Subcutaneous adipose tissue (tissue), 4 donors: ENCODE measurements around the gene VPS13C. TPM values are rescaled to one million over a fixed set of nuclear protein-coding genes. Genes with fewer than 3 reads are reported as not detected.

Source experiments
- CTCF ChIP-seq: fragments of 450-650 bp; IDR thresholded peaks from one replicate; pipeline ENCODE4 v1.5.1; 2016; ENCODE audit warnings: low read depth, mild to moderate bottlenecking, control low read depth, antibody characterized with exemption, moderate library complexity
- total RNA-seq, 4 donors: library from RNA; depleted of rRNA; stranded (reverse); fragments of >200 nt; gene quantifications; one replicate each; pipeline ENCODE4 v1.1.0, GENCODE V29; 2016

The VPS13C gene
- total RNA-seq, 4 donors from 2014 or later, result 113 to 141 (median 139) TPM

- no peak for TF ChIP-seq CTCF
Observed at GRCh38 chr15:61921093-61921492, 139.2 kb downstream of the VPS13C start.

- TF ChIP-seq CTCF, result no peak
Observed at GRCh38 chr15:61917457-61917856, 142.8 kb downstream of the VPS13C start.

- TF ChIP-seq CTCF, result no peak
Observed at GRCh38 chr15:61916104-61916503, 144.1 kb downstream of the VPS13C start.

- TF ChIP-seq CTCF, result no peak
Observed at GRCh38 chr15:61915640-61916039, 144.6 kb downstream of the VPS13C start.

- no peak for TF ChIP-seq CTCF
Observed at GRCh38 chr15:61910839-61911369, 149.3 kb downstream of the VPS13C start.

- no peak for TF ChIP-seq CTCF
Observed at GRCh38 chr15:61908241-61908640, 152.0 kb downstream of the VPS13C start.

- TF ChIP-seq CTCF, result no peak
Observed at GRCh38 chr15:61907753-61908086, 152.5 kb downstream of the VPS13C start.
